Renal cortical epithelial cell (primary cell): ENCODE measurements around the gene FOXJ2. TPM values are rescaled to one million over a fixed set of nuclear protein-coding genes. Genes with fewer than 3 reads are reported as not detected.
"Not testable (repeated sequence)": the region's sequence is repeated elsewhere in the genome, so short reads cannot be mapped to it uniquely, and the experiment has no call there.

Source experiments
- DNase-seq: peaks from one replicate; pipeline ENCODE4 v3.0.0-alpha.2; 2011; ENCODE audit warnings: low read depth
- total RNA-seq: library from RNA; depleted of rRNA; stranded (reverse); fragments of >200 nt; gene quantifications from 2 replicates; pipeline ENCODE4 v1.2.3, GENCODE V29; 2014

FOXJ2 gene
- total RNA-seq, 1 donor from 2014 or later, result 8.2 TPM

GRCh38 chr12:8065991-8066594, 33.6 kb downstream of the FOXJ2 start, which contains the start of gene C3AR1:
C3AR1 (minus strand) TSS chr12:8066359; CDS start chr12:8060185, 6,174 bp downstream.
- DNase-seq, result peak; percentile 70

GRCh38 chr12:8069582-8069981, 37.1 kb downstream of the FOXJ2 start:
- no peak for DNase-seq

GRCh38 chr12:8071820-8072219, 39.3 kb downstream of the FOXJ2 start:
- not testable (repeated sequence) for DNase-seq

- no peak for DNase-seq
These were observed 43.4 kb downstream of the FOXJ2 start for GRCh38 chr12:8075935-8076334.

- no peak for DNase-seq
These were observed 43.9 kb downstream of the FOXJ2 start for GRCh38 chr12:8076366-8076765.

GRCh38 chr12:8077207-8077606, 44.7 kb downstream of the FOXJ2 start:
- peak; percentile 73 for DNase-seq

- DNase-seq, result peak; percentile 73
These were observed 45.9 kb downstream of the FOXJ2 start for GRCh38 chr12:8078398-8078797.

- no peak for DNase-seq
These were observed 46.4 kb downstream of the FOXJ2 start for GRCh38 chr12:8078916-8079315.

- no peak for DNase-seq
These were observed 47.6 kb downstream of the FOXJ2 start for GRCh38 chr12:8080120-8080519.

- peak; percentile 10 for DNase-seq
These were observed 48.9 kb downstream of the FOXJ2 start for GRCh38 chr12:8081251-8081920.

- no peak for DNase-seq
These were observed 50.2 kb downstream of the FOXJ2 start for GRCh38 chr12:8082808-8083100.

- DNase-seq, result not testable (repeated sequence)
These were observed 51.8 kb downstream of the FOXJ2 start for GRCh38 chr12:8084351-8084750.

GRCh38 chr12:8087666-8088065, 55.1 kb downstream of the FOXJ2 start:
- no peak for DNase-seq

GRCh38 chr12:8088574-8088973, 56.1 kb downstream of the FOXJ2 start:
- no peak for DNase-seq

- not testable (repeated sequence) for DNase-seq
These were observed 56.8 kb downstream of the FOXJ2 start for GRCh38 chr12:8089277-8089676.

- no peak for DNase-seq
These were observed 57.2 kb downstream of the FOXJ2 start for GRCh38 chr12:8089716-8090115.

GRCh38 chr12:8093291-8093690, 60.8 kb downstream of the FOXJ2 start:
- DNase-seq, result no peak

- DNase-seq, result no peak
These were observed 63.9 kb downstream of the FOXJ2 start for GRCh38 chr12:8096281-8096915.

GRCh38 chr12:8099235-8099634, 66.7 kb downstream of the FOXJ2 start:
- no peak for DNase-seq
